ENCODE results near the gene SND1. TPM values are rescaled to one million over a fixed set of nuclear protein-coding genes. Genes with fewer than 3 reads are reported as not detected.

The SND1 gene
- total RNA-seq, 1 experiment from 2014 or later = 218 TPM

DNA sequence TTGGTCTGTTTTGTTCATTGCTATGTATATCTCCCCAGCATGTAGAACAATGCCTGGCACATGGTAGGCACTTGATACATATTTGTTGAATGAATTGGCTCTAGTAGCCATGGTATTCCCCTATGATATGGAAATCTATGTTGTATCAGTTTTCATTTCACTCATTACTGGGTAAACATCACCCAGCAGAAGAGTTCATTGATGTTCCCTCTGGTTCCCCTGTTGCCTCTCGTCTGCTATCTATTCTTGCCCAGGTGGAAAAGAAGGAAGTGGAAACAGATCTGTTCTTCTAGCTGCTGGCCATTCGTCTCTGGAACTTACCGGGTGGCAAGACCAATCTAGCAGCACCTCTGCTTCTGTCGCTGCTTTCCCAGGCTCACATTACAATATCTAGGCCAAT, 307.8 kb downstream of the SND1 start:
- no peak overlapping the region for H2AFZ ChIP-seq (ENCODE audit: low read length)
- TF ChIP-seq, protein P1, sequence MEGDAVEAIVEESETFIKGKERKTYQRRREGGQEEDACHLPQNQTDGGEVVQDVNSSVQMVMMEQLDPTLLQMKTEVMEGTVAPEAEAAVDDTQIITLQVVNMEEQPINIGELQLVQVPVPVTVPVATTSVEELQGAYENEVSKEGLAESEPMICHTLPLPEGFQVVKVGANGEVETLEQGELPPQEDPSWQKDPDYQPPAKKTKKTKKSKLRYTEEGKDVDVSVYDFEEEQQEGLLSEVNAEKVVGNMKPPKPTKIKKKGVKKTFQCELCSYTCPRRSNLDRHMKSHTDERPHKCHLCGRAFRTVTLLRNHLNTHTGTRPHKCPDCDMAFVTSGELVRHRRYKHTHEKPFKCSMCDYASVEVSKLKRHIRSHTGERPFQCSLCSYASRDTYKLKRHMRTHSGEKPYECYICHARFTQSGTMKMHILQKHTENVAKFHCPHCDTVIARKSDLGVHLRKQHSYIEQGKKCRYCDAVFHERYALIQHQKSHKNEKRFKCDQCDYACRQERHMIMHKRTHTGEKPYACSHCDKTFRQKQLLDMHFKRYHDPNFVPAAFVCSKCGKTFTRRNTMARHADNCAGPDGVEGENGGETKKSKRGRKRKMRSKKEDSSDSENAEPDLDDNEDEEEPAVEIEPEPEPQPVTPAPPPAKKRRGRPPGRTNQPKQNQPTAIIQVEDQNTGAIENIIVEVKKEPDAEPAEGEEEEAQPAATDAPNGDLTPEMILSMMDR (conservative IDR thresholded peaks at IDR 0.05) = no peak
- no peak overlapping the region for H3T11ph ChIP-seq (ENCODE audit: low read length)
- no peak overlapping the region for H3K27ac ChIP-seq (ENCODE audit: insufficient read length, low read depth, low read length)
- no peaks in the 10 kb centered on the region for H3K79me1 ChIP-seq (ENCODE audit: insufficient read depth, low read depth, low read length, poor library complexity, severe bottlenecking)
- no peak overlapping the region for H4K5ac ChIP-seq (ENCODE audit: insufficient read length, low read depth, low read length)
- no peaks in the 10 kb centered on the region for H3K4me1 Mint-ChIP-seq
- no peak for DNase-seq
- no peak overlapping the region for H3K18ac ChIP-seq (ENCODE audit: insufficient read length, low read depth, low read length)
- no peak overlapping the region for H3K14ac ChIP-seq (ENCODE audit: insufficient read depth, low read length)
- H2BK120ac ChIP-seq (ENCODE audit: low read depth, low read length, poor library complexity, severe bottlenecking) = no peak overlapping the region
- no peak overlapping the region for H2AK5ac ChIP-seq (ENCODE audit: insufficient read length, low read length)
- no peak overlapping the region for H3K4me2 ChIP-seq (ENCODE audit: insufficient read depth, insufficient read length, low read length)
- no peaks in the 10 kb centered on the region for H3K27me3 Mint-ChIP-seq (ENCODE audit: low read depth)
- WGBS (ENCODE audit: extremely low coverage, insufficient read length, low lambda C conversion rate) = no CpG with 5 or more reads among the region's 4 CpGs
- H3K9me3 ChIP-seq (ENCODE audit: control insufficient read depth, low read depth, low read length) = no peaks in the 10 kb centered on the region
- no peak overlapping the region for H4K91ac ChIP-seq (ENCODE audit: insufficient read length, low read depth, low read length)
- H3K9me3 Mint-ChIP-seq = peaks cover 3% of the 10 kb centered on the region in 2 experiments; a peak in 4 of 5 replicates
- H4K20me1 ChIP-seq (ENCODE audit: control insufficient read depth, insufficient read depth, insufficient read length) = no peaks in the 10 kb centered on the region
- no peak overlapping the region for H3K56ac ChIP-seq (ENCODE audit: insufficient read length, low read depth, low read length)
- no peak overlapping the region for H4K8ac ChIP-seq (replicated peaks; ENCODE audit: insufficient read length, low read depth, low read length)
- no peak overlapping the region for H2BK15ac ChIP-seq (ENCODE audit: low read depth, low read length)
- H3K4ac ChIP-seq (ENCODE audit: low read depth, low read length) = no peak overlapping the region
- no peaks in the 10 kb centered on the region for H3K23me2 ChIP-seq (ENCODE audit: insufficient read length, low read depth, low read length, poor library complexity, severe bottlenecking)
- H3K36me3 Mint-ChIP-seq (ENCODE audit: insufficient read depth in 1 of 3, low read depth in 3 of 3) = peaks cover 7 to 16% (median 10%) of the 10 kb centered on the region in 3 experiments
- no peaks in the 10 kb centered on the region for H3K27me3 ChIP-seq (ENCODE audit: insufficient read depth, low read length)
- H3K23ac ChIP-seq (ENCODE audit: insufficient read length, low read depth, low read length) = no peak overlapping the region
- H3K27ac Mint-ChIP-seq = 0 out of 7 replicates have a peak overlapping the region, but pooled peaks of 1 of the 3 experiments have one; percentile 6
- no peak overlapping the region for H2BK20ac ChIP-seq (ENCODE audit: low read depth, low read length, poor library complexity, severe bottlenecking)
- no peaks in the 10 kb centered on the region for H3K4me1 ChIP-seq (ENCODE audit: insufficient read depth, low read length)
- no peak overlapping the region for H2BK5ac ChIP-seq (ENCODE audit: insufficient read length, low read length)
- H3K79me2 ChIP-seq (ENCODE audit: insufficient read depth, low read length) = 0 out of 2 replicates have a peak, but pooled peaks cover 1% of the 10 kb centered on the region
- H3K9ac ChIP-seq (ENCODE audit: extremely low read depth, insufficient read length, low read length) = no peak overlapping the region
- H3K4me3 Mint-ChIP-seq = no peak overlapping the region
- no peak overlapping the region for H2BK12ac ChIP-seq (ENCODE audit: insufficient read length, low read depth, low read length)

Measured in H9 (cell line).